Peyer's patch (tissue), 4 donors: ENCODE measurements around the gene LGALS7B.
"Not testable (repeated sequence)": the region's sequence is repeated elsewhere in the genome, so short reads cannot be mapped to it uniquely, and the experiment has no call there.

Source experiments
- POLR2A ChIP-seq, 2 donors: fragments of 450-650 bp; IDR thresholded peaks; one replicate each; pipeline ENCODE4 v1.5.1; 2017; ENCODE audit warnings: antibody characterized with exemption in 2 of 2, mild to moderate bottlenecking in 2 of 2, moderate library complexity in 2 of 2
- TF ChIP-seq, protein P1 (sequence below), 6 experiments: fragments of 450-650 bp in 4 of 6; fragments of 200-600 bp in 2 of 6; sonication (generic) in 1 of 6; IDR thresholded peaks; one replicate each; pipeline ENCODE4 v1.5.1; 2017 to 2019; ENCODE audit warnings: antibody characterized with exemption in 6 of 6, mild to moderate bottlenecking in 3 of 6, moderate library complexity in 1 of 6

DNA sequence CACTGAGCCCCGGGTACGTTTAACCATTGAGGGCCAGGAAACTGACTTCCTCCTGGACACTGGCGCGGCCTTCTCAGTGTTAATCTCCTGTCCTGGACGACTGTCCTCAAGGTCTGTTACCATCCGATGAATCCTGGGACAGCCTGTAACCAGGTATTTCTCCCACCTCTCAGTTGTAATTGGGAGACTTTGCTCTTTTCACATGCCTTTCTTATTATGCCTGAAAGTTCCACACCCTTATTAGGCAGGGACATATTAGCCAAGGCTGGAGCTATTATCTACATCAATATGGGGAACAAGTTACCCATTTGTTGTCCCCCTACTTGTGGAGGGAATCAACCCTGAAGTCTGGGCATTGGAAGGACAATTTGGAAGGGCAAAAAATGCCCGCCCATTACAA, 36.9 kb downstream of the LGALS7B start:
- TF ChIP-seq, protein P1, sequence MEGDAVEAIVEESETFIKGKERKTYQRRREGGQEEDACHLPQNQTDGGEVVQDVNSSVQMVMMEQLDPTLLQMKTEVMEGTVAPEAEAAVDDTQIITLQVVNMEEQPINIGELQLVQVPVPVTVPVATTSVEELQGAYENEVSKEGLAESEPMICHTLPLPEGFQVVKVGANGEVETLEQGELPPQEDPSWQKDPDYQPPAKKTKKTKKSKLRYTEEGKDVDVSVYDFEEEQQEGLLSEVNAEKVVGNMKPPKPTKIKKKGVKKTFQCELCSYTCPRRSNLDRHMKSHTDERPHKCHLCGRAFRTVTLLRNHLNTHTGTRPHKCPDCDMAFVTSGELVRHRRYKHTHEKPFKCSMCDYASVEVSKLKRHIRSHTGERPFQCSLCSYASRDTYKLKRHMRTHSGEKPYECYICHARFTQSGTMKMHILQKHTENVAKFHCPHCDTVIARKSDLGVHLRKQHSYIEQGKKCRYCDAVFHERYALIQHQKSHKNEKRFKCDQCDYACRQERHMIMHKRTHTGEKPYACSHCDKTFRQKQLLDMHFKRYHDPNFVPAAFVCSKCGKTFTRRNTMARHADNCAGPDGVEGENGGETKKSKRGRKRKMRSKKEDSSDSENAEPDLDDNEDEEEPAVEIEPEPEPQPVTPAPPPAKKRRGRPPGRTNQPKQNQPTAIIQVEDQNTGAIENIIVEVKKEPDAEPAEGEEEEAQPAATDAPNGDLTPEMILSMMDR (IDR thresholded peaks at IDR 0.05) = not testable (repeated sequence)
- TF ChIP-seq POLR2A (IDR thresholded peaks at IDR 0.05) = peak; percentile 40 to 61
